Effector memory CD8-positive, alpha-beta T cell (primary cell): ENCODE measurements around the gene ICE1.

Experiments
- ATAC-seq: fragments of 150-1000 bp; cut with Tn5 transposase; replicated peaks from 2 replicates; pipeline ENCODE4 v1.10.0; 2021; ENCODE audit warnings: mild to moderate bottlenecking, moderate library complexity
- DNase-seq, 3 experiments: peaks; one replicate each; pipeline ENCODE4 v3.0.0; 2021
- H3K27ac Mint-ChIP-seq, 2 donors: one replicate each; pipeline ENCODE4 v1.8.0; 2022; ENCODE audit warnings: mild to moderate bottlenecking in 2 of 2, mixed read lengths in 2 of 2, moderate library complexity in 2 of 2
- H3K27me3 Mint-ChIP-seq, 2 donors: one replicate each; pipeline ENCODE4 v1.8.0; 2022; ENCODE audit warnings: mixed read lengths in 2 of 2
- H3K36me3 Mint-ChIP-seq: one replicate; pipeline ENCODE4 v1.8.0; 2022; ENCODE audit warnings: mild to moderate bottlenecking, moderate library complexity, mixed read lengths; ENCODE audit not compliant: insufficient read depth
- H3K4me1 Mint-ChIP-seq, 2 donors: one replicate each; pipeline ENCODE4 v1.8.0; 2022; ENCODE audit warnings: low read depth in 2 of 2, mixed read lengths in 2 of 2
- H3K4me3 Mint-ChIP-seq, 2 donors: one replicate each; pipeline ENCODE4 v1.8.0; 2022; ENCODE audit warnings: mild to moderate bottlenecking in 2 of 2, mixed read lengths in 2 of 2, moderate library complexity in 2 of 2
- H3K9me3 Mint-ChIP-seq, 2 donors: one replicate each; pipeline ENCODE4 v1.8.0; 2022; ENCODE audit warnings: mixed read lengths in 2 of 2
- total RNA-seq, 9 experiments: gene quantifications; one replicate each; lab custom pipeline; 2026; lab: John Stamatoyannopoulos, UW

Gene ICE1
- total RNA-seq = 130 to 266 (median 217) reads per million in 9 experiments

- H3K4me1 Mint-ChIP-seq = peaks cover 14 to 19% of the 10 kb centered on the region in 2 donors
- H3K9me3 Mint-ChIP-seq = no peaks in the 10 kb centered on the region
- no peak within 1 kb of the TSS for H3K4me3 Mint-ChIP-seq
- H3K27ac Mint-ChIP-seq = no peak within 1 kb of the TSS
- DNase-seq (peak; percentile 95 to 97 (median 95)), ATAC-seq (peak; percentile 84)
- H3K27me3 Mint-ChIP-seq = no peaks in the 10 kb centered on the region
- peaks cover 14% of the 10 kb centered on the region for H3K36me3 Mint-ChIP-seq
These were observed at the start of gene ICE1 for GRCh38 chr5:5421961-5422818. Gene ICE1, plus strand, starts transcription at chr5:5422677. Its CDS starts 239 bp downstream, at chr5:5422916.

- DNase-seq (no peak), ATAC-seq (no peak)
- Mint-ChIP-seq H3K27me3 (peaks cover 6 to 7% of the 10 kb centered on the region in 2 donors), H3K9me3 (no peaks in the 10 kb centered on the region), H3K4me3 (no peak overlapping the region), H3K36me3 (no peaks in the 10 kb centered on the region), H3K27ac (no peak overlapping the region), H3K4me1 (no peaks in the 10 kb centered on the region)
These were observed 49.5 kb upstream of the ICE1 start for GRCh38 chr5:5372930-5373329.

- H3K4me3 Mint-ChIP-seq = no peak overlapping the region
- H3K4me1 Mint-ChIP-seq = no peaks in the 10 kb centered on the region
- DNase-seq (no peak), ATAC-seq (no peak)
- no peak overlapping the region for H3K27ac Mint-ChIP-seq
- H3K27me3 Mint-ChIP-seq = peaks cover 6 to 7% of the 10 kb centered on the region in 2 donors
- no peaks in the 10 kb centered on the region for H3K36me3 Mint-ChIP-seq
- no peaks in the 10 kb centered on the region for H3K9me3 Mint-ChIP-seq
These were observed 49.0 kb upstream of the ICE1 start for GRCh38 chr5:5373351-5373989.

- ATAC-seq (no peak), DNase-seq (no peak)
- Mint-ChIP-seq H3K27me3 (peaks cover 6 to 7% of the 10 kb centered on the region in 2 donors), H3K9me3 (no peaks in the 10 kb centered on the region), H3K4me3 (no peak overlapping the region), H3K36me3 (no peaks in the 10 kb centered on the region), H3K4me1 (no peaks in the 10 kb centered on the region), H3K27ac (no peak overlapping the region)
These were observed 48.3 kb upstream of the ICE1 start for GRCh38 chr5:5374009-5374715.

- no peak for ATAC-seq
These were observed 44.7 kb upstream of the ICE1 start for GRCh38 chr5:5377780-5378179.

GRCh38 chr5:5378531-5378930 is 43.9 kb upstream of the ICE1 start:
- Mint-ChIP-seq H3K4me1 (no peaks in the 10 kb centered on the region), H3K36me3 (no peaks in the 10 kb centered on the region), H3K4me3 (no peak overlapping the region), H3K9me3 (no peaks in the 10 kb centered on the region), H3K27ac (no peak overlapping the region), H3K27me3 (peaks cover 3 to 26% of the 10 kb centered on the region in 2 donors)
- no peak for ATAC-seq
- DNase-seq = no peak

More at GRCh38 chr5:5377780-5378179, 44.7 kb upstream of the ICE1 start:
- H3K9me3 Mint-ChIP-seq = no peaks in the 10 kb centered on the region
- H3K4me1 Mint-ChIP-seq = no peaks in the 10 kb centered on the region
- no peaks in the 10 kb centered on the region for H3K36me3 Mint-ChIP-seq
- no peak for DNase-seq
- H3K27me3 Mint-ChIP-seq = peaks cover 6 to 19% of the 10 kb centered on the region in 2 donors
- no peak overlapping the region for H3K27ac Mint-ChIP-seq
- no peak overlapping the region for H3K4me3 Mint-ChIP-seq

- no peak overlapping the region for H3K4me3 Mint-ChIP-seq
These were observed 42.2 kb upstream of the ICE1 start for GRCh38 chr5:5380298-5380697.

GRCh38 chr5:5381310-5381913 is 41.1 kb upstream of the ICE1 start:
- ATAC-seq = no peak

More at GRCh38 chr5:5380298-5380697, 42.2 kb upstream of the ICE1 start:
- ATAC-seq (no peak), DNase-seq (no peak)
- Mint-ChIP-seq H3K27me3 (peaks cover 0 to 26% of the 10 kb centered on the region in 2 donors), H3K4me1 (no peaks in the 10 kb centered on the region), H3K36me3 (no peaks in the 10 kb centered on the region), H3K9me3 (no peaks in the 10 kb centered on the region), H3K27ac (no peak overlapping the region)

GRCh38 chr5:5383461-5383860 is 39.0 kb upstream of the ICE1 start:
- Mint-ChIP-seq H3K27ac (no peak overlapping the region), H3K4me1 (no peaks in the 10 kb centered on the region), H3K36me3 (no peaks in the 10 kb centered on the region), H3K27me3 (peaks cover 0 to 19% of the 10 kb centered on the region in 2 donors), H3K4me3 (no peak overlapping the region), H3K9me3 (no peaks in the 10 kb centered on the region)
- ATAC-seq = no peak
- DNase-seq = no peak

More at GRCh38 chr5:5381310-5381913, 41.1 kb upstream of the ICE1 start:
- no peak for DNase-seq
- no peak overlapping the region for H3K27ac Mint-ChIP-seq
- no peaks in the 10 kb centered on the region for H3K4me1 Mint-ChIP-seq
- H3K9me3 Mint-ChIP-seq = no peaks in the 10 kb centered on the region
- H3K4me3 Mint-ChIP-seq = no peak overlapping the region
- H3K27me3 Mint-ChIP-seq = peaks cover 0 to 19% of the 10 kb centered on the region in 2 donors
- no peaks in the 10 kb centered on the region for H3K36me3 Mint-ChIP-seq

- ATAC-seq = no peak
- peaks cover 0 to 19% of the 10 kb centered on the region in 2 donors for H3K27me3 Mint-ChIP-seq
These were observed 37.7 kb upstream of the ICE1 start for GRCh38 chr5:5384660-5385330.

GRCh38 chr5:5385331-5385662 is 37.2 kb upstream of the ICE1 start:
- H3K4me1 Mint-ChIP-seq = no peaks in the 10 kb centered on the region
- ATAC-seq (no peak), DNase-seq (no peak)
- peaks cover 0 to 19% of the 10 kb centered on the region in 2 donors for H3K27me3 Mint-ChIP-seq
- H3K27ac Mint-ChIP-seq = no peak overlapping the region
- H3K36me3 Mint-ChIP-seq = no peaks in the 10 kb centered on the region
- H3K4me3 Mint-ChIP-seq = no peak overlapping the region
- H3K9me3 Mint-ChIP-seq = no peaks in the 10 kb centered on the region

More at GRCh38 chr5:5384660-5385330, 37.7 kb upstream of the ICE1 start:
- H3K27ac Mint-ChIP-seq = no peak overlapping the region
- no peaks in the 10 kb centered on the region for H3K36me3 Mint-ChIP-seq
- no peaks in the 10 kb centered on the region for H3K9me3 Mint-ChIP-seq
- H3K4me3 Mint-ChIP-seq = no peak overlapping the region
- DNase-seq = no peak
- no peaks in the 10 kb centered on the region for H3K4me1 Mint-ChIP-seq

- no peak overlapping the region for H3K27ac Mint-ChIP-seq
- H3K4me1 Mint-ChIP-seq = no peaks in the 10 kb centered on the region
- H3K9me3 Mint-ChIP-seq = no peaks in the 10 kb centered on the region
- DNase-seq (no peak), ATAC-seq (no peak)
- no peaks in the 10 kb centered on the region for H3K36me3 Mint-ChIP-seq
- H3K4me3 Mint-ChIP-seq = no peak overlapping the region
- peaks cover 0 to 19% of the 10 kb centered on the region in 2 donors for H3K27me3 Mint-ChIP-seq
These were observed 36.1 kb upstream of the ICE1 start for GRCh38 chr5:5386329-5386728.

GRCh38 chr5:5387192-5387591 is 35.3 kb upstream of the ICE1 start:
- H3K27me3 Mint-ChIP-seq = peaks cover 0 to 11% of the 10 kb centered on the region in 2 donors
- no peaks in the 10 kb centered on the region for H3K4me1 Mint-ChIP-seq
- no peaks in the 10 kb centered on the region for H3K9me3 Mint-ChIP-seq
- H3K4me3 Mint-ChIP-seq = no peak overlapping the region
- DNase-seq (no peak), ATAC-seq (no peak)
- no peak overlapping the region for H3K27ac Mint-ChIP-seq
- no peaks in the 10 kb centered on the region for H3K36me3 Mint-ChIP-seq
